DOHH2 (cell line): Measurements from ENCODE around the gene RRAS.

ENCODE experiments used
- H3F3A ChIP-seq: fragments of 200-600 bp; sonication (generic), shearing (Covaris generic); 2 replicates; pipeline ENCODE4 v1.6.0; 2016; ENCODE audit warnings: antibody characterized with exemption, mild to moderate bottlenecking; ENCODE audit not compliant: control insufficient read depth, insufficient read depth
- H3K27ac ChIP-seq: fragments of 200-600 bp; sonication (generic); 2 replicates; pipeline ENCODE4 v1.5.1; 2014; ENCODE audit warnings: low read depth, mild to moderate bottlenecking, low read length, moderate library complexity
- H3K27me3 ChIP-seq: fragments of 200-600 bp; sonication (generic); 2 replicates; pipeline ENCODE4 v1.6.1; 2014; ENCODE audit warnings: mild to moderate bottlenecking, low read length, mixed read lengths; ENCODE audit not compliant: control insufficient read depth
- H3K36me3 ChIP-seq: fragments of 200-600 bp; sonication (generic); 2 replicates; pipeline ENCODE4 v1.6.1; 2014; ENCODE audit warnings: mild to moderate bottlenecking, low read length, moderate library complexity, mixed read lengths; ENCODE audit not compliant: control insufficient read depth
- H3K4me1 ChIP-seq: fragments of 200-600 bp; sonication (generic); 2 replicates; pipeline ENCODE4 v1.6.1; 2014; ENCODE audit warnings: mild to moderate bottlenecking, low read length, mixed read lengths; ENCODE audit not compliant: control insufficient read depth
- H3K4me2 ChIP-seq: fragments of 200-600 bp; sonication (generic); 2 replicates; pipeline ENCODE4 v1.6.0; 2014; ENCODE audit warnings: mild to moderate bottlenecking, low read length, moderate library complexity
- H3K4me3 ChIP-seq: fragments of 200-600 bp; sonication (generic); 2 replicates; pipeline ENCODE4 v1.5.1; 2014; ENCODE audit warnings: mild to moderate bottlenecking, low read length, mixed read lengths
- H3K79me2 ChIP-seq: fragments of 200-600 bp; sonication (generic); 2 replicates; pipeline ENCODE4 v1.6.1; 2014; ENCODE audit warnings: mild to moderate bottlenecking, low read length, mixed read lengths; ENCODE audit not compliant: control insufficient read depth
- H3K9me2 ChIP-seq: fragments of 200-600 bp; sonication (generic); replicated peaks from 2 replicates; pipeline ENCODE4 v1.6.1; 2014; ENCODE audit warnings: mild to moderate bottlenecking, low read length, mixed read lengths; ENCODE audit not compliant: control insufficient read depth
- H3K9me3 ChIP-seq: fragments of 200-600 bp; sonication (generic); 2 replicates; pipeline ENCODE4 v1.6.1; 2014; ENCODE audit warnings: antibody characterized with exemption, low read length, mixed read lengths; ENCODE audit not compliant: control insufficient read depth, insufficient read depth
- H4K20me1 ChIP-seq: fragments of 200-600 bp; sonication (generic); 2 replicates; pipeline ENCODE4 v1.6.0; 2014; ENCODE audit warnings: low read depth, mild to moderate bottlenecking, antibody characterized with exemption, low read length, moderate library complexity; ENCODE audit not compliant: control insufficient read depth, insufficient read depth
- EZH2phosphoT487 ChIP-seq: fragments of 200-600 bp; sonication (generic); IDR thresholded peaks from 2 replicates; pipeline ENCODE4 v1.6.1; 2017; ENCODE audit warnings: borderline replicate concordance, mild to moderate bottlenecking, antibody characterized with exemption, low read length, moderate library complexity, mixed read lengths
- TF ChIP-seq, protein P1 (sequence below): fragments of 200-600 bp; sonication (generic); IDR thresholded peaks from one replicate; pipeline ENCODE4 v1.5.1; 2014; ENCODE audit warnings: antibody characterized with exemption, mild to moderate bottlenecking, low read depth, low read length; ENCODE audit not compliant: poor library complexity, severe bottlenecking

The RRAS gene

GRCh38 chr19:49654581-49654980, 14.6 kb upstream of the RRAS start:
- H3K36me3 ChIP-seq = peaks cover 78% of the 10 kb centered on the region
- H3K27ac ChIP-seq = no peak overlapping the region
- H3K4me2 ChIP-seq = no peak overlapping the region
- TF ChIP-seq EZH2phosphoT487 = no peak
- TF ChIP-seq, protein P1, sequence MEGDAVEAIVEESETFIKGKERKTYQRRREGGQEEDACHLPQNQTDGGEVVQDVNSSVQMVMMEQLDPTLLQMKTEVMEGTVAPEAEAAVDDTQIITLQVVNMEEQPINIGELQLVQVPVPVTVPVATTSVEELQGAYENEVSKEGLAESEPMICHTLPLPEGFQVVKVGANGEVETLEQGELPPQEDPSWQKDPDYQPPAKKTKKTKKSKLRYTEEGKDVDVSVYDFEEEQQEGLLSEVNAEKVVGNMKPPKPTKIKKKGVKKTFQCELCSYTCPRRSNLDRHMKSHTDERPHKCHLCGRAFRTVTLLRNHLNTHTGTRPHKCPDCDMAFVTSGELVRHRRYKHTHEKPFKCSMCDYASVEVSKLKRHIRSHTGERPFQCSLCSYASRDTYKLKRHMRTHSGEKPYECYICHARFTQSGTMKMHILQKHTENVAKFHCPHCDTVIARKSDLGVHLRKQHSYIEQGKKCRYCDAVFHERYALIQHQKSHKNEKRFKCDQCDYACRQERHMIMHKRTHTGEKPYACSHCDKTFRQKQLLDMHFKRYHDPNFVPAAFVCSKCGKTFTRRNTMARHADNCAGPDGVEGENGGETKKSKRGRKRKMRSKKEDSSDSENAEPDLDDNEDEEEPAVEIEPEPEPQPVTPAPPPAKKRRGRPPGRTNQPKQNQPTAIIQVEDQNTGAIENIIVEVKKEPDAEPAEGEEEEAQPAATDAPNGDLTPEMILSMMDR = no peak
- no peak overlapping the region for H3K4me3 ChIP-seq
- no peaks in the 10 kb centered on the region for H3K9me3 ChIP-seq
- H4K20me1 ChIP-seq = no peaks in the 10 kb centered on the region
- no peaks in the 10 kb centered on the region for H3K27me3 ChIP-seq
- H3K4me1 ChIP-seq = no peaks in the 10 kb centered on the region
- H3K79me2 ChIP-seq = peaks cover 8% of the 10 kb centered on the region; the same call in 1 of the 2 replicates
- H3F3A ChIP-seq = no peaks in the 10 kb centered on the region
- no peaks in the 10 kb centered on the region for H3K9me2 ChIP-seq

- Histone ChIP-seq H3K9me2 (no peaks in the 10 kb centered on the region), H3K79me2 (peaks cover 14% of the 10 kb centered on the region), H4K20me1 (no peaks in the 10 kb centered on the region), H3K4me2 (no peak overlapping the region), H3K27ac (no peak overlapping the region), H3K4me1 (no peaks in the 10 kb centered on the region), H3K4me3 (no peak overlapping the region), H3F3A (no peaks in the 10 kb centered on the region), H3K27me3 (no peaks in the 10 kb centered on the region), H3K36me3 (peaks cover 73% of the 10 kb centered on the region), H3K9me3 (no peaks in the 10 kb centered on the region)
- no peak for TF ChIP-seq EZH2phosphoT487
- TF ChIP-seq, protein P1 = no peak
These were observed 13.5 kb upstream of the RRAS start for GRCh38 chr19:49653466-49653806.

- Histone ChIP-seq H3K36me3 (peaks cover 70% of the 10 kb centered on the region), H3K27ac (no peak overlapping the region), H3K27me3 (no peaks in the 10 kb centered on the region), H3F3A (no peaks in the 10 kb centered on the region), H3K9me2 (no peaks in the 10 kb centered on the region), H4K20me1 (no peaks in the 10 kb centered on the region), H3K79me2 (peaks cover 14% of the 10 kb centered on the region), H3K4me1 (no peaks in the 10 kb centered on the region), H3K9me3 (no peaks in the 10 kb centered on the region), H3K4me3 (no peak overlapping the region), H3K4me2 (no peak overlapping the region)
- no peak for TF ChIP-seq EZH2phosphoT487
- TF ChIP-seq, protein P1 = no peak
These were observed 12.9 kb upstream of the RRAS start for GRCh38 chr19:49652551-49653465.
